Measurements from ENCODE around the gene GJC1.
"Not testable (repeated sequence)": the region's sequence is repeated elsewhere in the genome, so short reads cannot be mapped to it uniquely, and the experiment has no call there.

Gene GJC1

GRCh38 chr17:44760474-44761308 is 69.4 kb downstream of the GJC1 start:
- no peak for DNase-seq (ENCODE audit: low spot score)
- TF ChIP-seq CTCF (IDR thresholded peaks at IDR 0.05; ENCODE audit: extremely low read depth, missing control alignments), result no peak

- no peak for TF ChIP-seq CTCF (IDR thresholded peaks at IDR 0.05; ENCODE audit: extremely low read depth, missing control alignments)
These were observed 70.2 kb downstream of the GJC1 start for GRCh38 chr17:44759916-44760243.

GRCh38 chr17:44759086-44759915 is 70.8 kb downstream of the GJC1 start:
- no peak for TF ChIP-seq CTCF (IDR thresholded peaks at IDR 0.05; ENCODE audit: extremely low read depth, missing control alignments)
- DNase-seq (ENCODE audit: low spot score), result peak; percentile 70

More at GRCh38 chr17:44759916-44760243, 70.2 kb downstream of the GJC1 start:
- no peak for DNase-seq (ENCODE audit: low spot score)

- no peak for TF ChIP-seq CTCF (IDR thresholded peaks at IDR 0.05; ENCODE audit: extremely low read depth, missing control alignments)
- DNase-seq (ENCODE audit: low spot score), result no peak
These were observed 71.5 kb downstream of the GJC1 start, which contains the start of gene ADAM11 for GRCh38 chr17:44758414-44759085. ADAM11 (plus strand) TSS chr17:44758988; CDS start chr17:44759200, 212 bp downstream.

GRCh38 chr17:44757918-44758413 is 72.1 kb downstream of the GJC1 start:
- peak; percentile 38 for DNase-seq (ENCODE audit: low spot score)
- TF ChIP-seq CTCF (IDR thresholded peaks at IDR 0.05; ENCODE audit: extremely low read depth, missing control alignments), result no peak

GRCh38 chr17:44757045-44757917 is 72.8 kb downstream of the GJC1 start:
- no peak for TF ChIP-seq CTCF (IDR thresholded peaks at IDR 0.05; ENCODE audit: extremely low read depth, missing control alignments)
- no peak for DNase-seq (ENCODE audit: low spot score)

- DNase-seq (ENCODE audit: low spot score), result not testable (repeated sequence)
These were observed 74.9 kb downstream of the GJC1 start for GRCh38 chr17:44755180-44755579.
